ENCODE results near the gene FBXO31.

Gene FBXO31

GRCh38 chr16:87316923-87317749 is 66.4 kb downstream of the FBXO31 start, which contains the start of gene C16orf95:
TSS of gene C16orf95 (minus strand) at chr16:87317392. CDS start at chr16:87317242, 150 bp downstream.
- FAIRE-seq (no peak), DNase-seq (ENCODE audit: insufficient read length, low spot score) (peak; percentile 99)

GRCh38 chr16:87316450-87316922 is 67.1 kb downstream of the FBXO31 start:
- FAIRE-seq, result no peak
- no peak for DNase-seq (ENCODE audit: insufficient read length, low spot score)

- DNase-seq (ENCODE audit: insufficient read length, low spot score) (no peak), FAIRE-seq (no peak)
Measured at GRCh38 chr16:87314990-87315420, 68.6 kb downstream of the FBXO31 start.

- no peak for DNase-seq (ENCODE audit: insufficient read length, low spot score)
- FAIRE-seq, result no peak
Measured at GRCh38 chr16:87312008-87312407, 71.6 kb downstream of the FBXO31 start.

GRCh38 chr16:87311387-87311786 is 72.2 kb downstream of the FBXO31 start:
- DNase-seq (ENCODE audit: insufficient read length, low spot score) (no peak), FAIRE-seq (no peak)

GRCh38 chr16:87310610-87311009 is 73.0 kb downstream of the FBXO31 start:
- DNase-seq (ENCODE audit: insufficient read length, low spot score) (no peak), FAIRE-seq (no peak)

GRCh38 chr16:87309620-87310525 is 73.7 kb downstream of the FBXO31 start:
- FAIRE-seq (no peak), DNase-seq (ENCODE audit: insufficient read length, low spot score) (no peak)

- FAIRE-seq (no peak), DNase-seq (ENCODE audit: insufficient read length, low spot score) (no peak)
Measured at GRCh38 chr16:87308826-87309225, 74.8 kb downstream of the FBXO31 start.

- DNase-seq (ENCODE audit: insufficient read length, low spot score) (no peak), FAIRE-seq (no peak)
Measured at GRCh38 chr16:87306516-87306915, 77.1 kb downstream of the FBXO31 start.

GRCh38 chr16:87305505-87306391 is 77.8 kb downstream of the FBXO31 start:
- no peak for FAIRE-seq
- DNase-seq (ENCODE audit: insufficient read length, low spot score), result no peak

GRCh38 chr16:87304951-87305350 is 78.6 kb downstream of the FBXO31 start:
- no peak for DNase-seq (ENCODE audit: insufficient read length, low spot score)

GRCh38 chr16:87303962-87304521 is 79.5 kb downstream of the FBXO31 start:
- DNase-seq (ENCODE audit: insufficient read length, low spot score) (no peak), FAIRE-seq (no peak)

More at GRCh38 chr16:87304951-87305350, 78.6 kb downstream of the FBXO31 start:
- FAIRE-seq, result no peak

- no peak for FAIRE-seq
Measured at GRCh38 chr16:87303431-87303930, 80.1 kb downstream of the FBXO31 start.

GRCh38 chr16:87298857-87299465 is 84.6 kb downstream of the FBXO31 start:
- DNase-seq (ENCODE audit: insufficient read length, low spot score), result no peak
- FAIRE-seq, result no peak

More at GRCh38 chr16:87303431-87303930, 80.1 kb downstream of the FBXO31 start:
- peak; percentile 59 for DNase-seq (ENCODE audit: insufficient read length, low spot score)

GRCh38 chr16:87297918-87298631 is 85.5 kb downstream of the FBXO31 start:
- DNase-seq (ENCODE audit: insufficient read length, low spot score) (peak; percentile 60), FAIRE-seq (peak; percentile 51)

GRCh38 chr16:87297407-87297806 is 86.2 kb downstream of the FBXO31 start:
- no peak for FAIRE-seq
- no peak for DNase-seq (ENCODE audit: insufficient read length, low spot score)

GRCh38 chr16:87295661-87296531 is 87.7 kb downstream of the FBXO31 start:
- FAIRE-seq (no peak), DNase-seq (ENCODE audit: insufficient read length, low spot score) (no peak)

- no peak for DNase-seq (ENCODE audit: insufficient read length, low spot score)
- FAIRE-seq, result no peak
Measured at GRCh38 chr16:87295259-87295658, 88.3 kb downstream of the FBXO31 start.
